ENCODE data around the gene PCDHA9.
"Not testable (repeated sequence)": the region's sequence is repeated elsewhere in the genome, so short reads cannot be mapped to it uniquely, and the experiment has no call there.

Gene PCDHA9

DNA sequence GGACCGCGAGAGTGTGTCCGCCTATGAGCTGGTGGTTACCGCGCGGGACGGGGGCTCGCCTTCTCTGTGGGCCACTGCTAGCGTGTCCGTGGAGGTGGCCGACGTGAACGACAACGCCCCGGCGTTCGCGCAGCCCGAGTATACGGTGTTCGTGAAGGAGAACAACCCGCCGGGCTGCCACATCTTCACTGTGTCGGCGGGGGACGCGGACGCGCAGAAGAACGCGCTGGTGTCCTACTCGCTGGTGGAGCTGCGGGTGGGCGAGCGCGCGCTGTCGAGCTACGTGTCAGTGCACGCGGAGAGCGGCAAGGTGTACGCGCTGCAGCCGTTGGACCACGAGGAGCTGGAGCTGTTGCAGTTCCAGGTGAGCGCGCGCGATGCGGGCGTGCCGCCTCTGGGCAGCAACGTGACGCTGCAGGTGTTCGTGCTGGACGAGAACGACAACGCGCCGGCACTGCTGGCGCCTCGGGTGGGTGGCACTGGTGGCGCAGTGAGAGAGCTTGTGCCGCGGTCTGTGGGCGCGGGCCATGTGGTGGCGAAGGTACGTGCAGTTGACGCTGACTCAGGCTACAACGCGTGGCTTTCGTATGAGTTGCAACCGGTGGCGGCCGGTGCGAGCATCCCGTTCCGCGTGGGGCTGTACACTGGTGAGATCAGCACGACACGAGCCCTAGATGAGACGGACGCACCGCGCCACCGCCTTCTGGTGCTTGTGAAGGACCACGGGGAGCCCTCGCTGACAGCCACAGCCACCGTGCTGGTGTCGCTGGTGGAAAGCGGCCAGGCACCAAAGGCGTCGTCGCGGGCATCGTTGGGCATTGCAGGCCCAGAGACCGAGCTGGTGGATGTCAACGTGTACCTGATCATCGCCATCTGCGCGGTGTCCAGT lies 12.3 kb upstream of the PCDHA9 start:
- no peak for DNase-seq

DNA sequence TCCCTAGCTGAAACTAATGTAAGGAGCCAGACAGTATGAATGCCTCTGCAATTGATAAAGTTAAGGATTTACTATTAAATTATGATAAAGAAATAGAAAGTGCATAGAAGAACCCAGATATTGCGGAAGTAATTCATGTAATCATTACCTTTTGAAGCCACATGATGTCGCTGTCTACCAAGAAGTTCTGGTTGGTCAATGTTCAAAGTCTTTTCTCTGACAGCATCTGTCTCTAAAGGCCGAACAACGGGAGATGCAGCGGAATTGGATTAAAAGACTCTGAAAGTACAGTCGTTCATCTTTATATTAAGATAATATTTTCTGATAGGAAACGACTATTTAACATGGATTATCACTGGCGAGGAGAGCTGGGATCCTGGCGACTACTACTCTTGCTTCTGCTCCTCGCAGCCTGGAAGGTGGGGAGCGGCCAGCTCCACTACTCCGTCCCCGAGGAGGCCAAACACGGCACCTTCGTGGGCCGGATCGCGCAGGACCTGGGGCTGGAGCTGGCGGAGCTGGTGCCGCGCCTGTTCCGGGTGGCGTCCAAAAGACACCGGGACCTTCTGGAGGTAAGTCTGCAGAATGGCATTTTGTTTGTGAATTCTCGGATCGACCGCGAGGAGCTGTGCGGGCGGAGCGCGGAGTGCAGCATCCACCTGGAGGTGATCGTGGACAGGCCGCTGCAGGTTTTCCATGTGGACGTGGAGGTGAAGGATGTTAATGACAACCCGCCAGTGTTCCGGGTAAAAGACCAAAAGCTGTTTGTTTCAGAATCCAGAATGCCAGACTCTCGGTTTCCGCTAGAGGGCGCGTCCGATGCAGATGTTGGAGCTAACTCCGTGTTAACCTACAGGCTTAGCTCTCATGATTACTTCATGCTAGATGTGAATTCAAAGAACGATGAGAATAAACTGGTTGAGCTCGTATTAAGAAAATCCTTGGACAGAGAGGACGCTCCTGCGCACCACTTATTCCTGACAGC lies 6.9 kb upstream of the PCDHA9 start, which contains the start of gene PCDHA8:
Gene PCDHA8, plus strand, starts transcription at position 210 of the 985 bp plus-strand sequence. Its CDS starts 135 bp downstream, at position 345.
- no peak for DNase-seq

DNA sequence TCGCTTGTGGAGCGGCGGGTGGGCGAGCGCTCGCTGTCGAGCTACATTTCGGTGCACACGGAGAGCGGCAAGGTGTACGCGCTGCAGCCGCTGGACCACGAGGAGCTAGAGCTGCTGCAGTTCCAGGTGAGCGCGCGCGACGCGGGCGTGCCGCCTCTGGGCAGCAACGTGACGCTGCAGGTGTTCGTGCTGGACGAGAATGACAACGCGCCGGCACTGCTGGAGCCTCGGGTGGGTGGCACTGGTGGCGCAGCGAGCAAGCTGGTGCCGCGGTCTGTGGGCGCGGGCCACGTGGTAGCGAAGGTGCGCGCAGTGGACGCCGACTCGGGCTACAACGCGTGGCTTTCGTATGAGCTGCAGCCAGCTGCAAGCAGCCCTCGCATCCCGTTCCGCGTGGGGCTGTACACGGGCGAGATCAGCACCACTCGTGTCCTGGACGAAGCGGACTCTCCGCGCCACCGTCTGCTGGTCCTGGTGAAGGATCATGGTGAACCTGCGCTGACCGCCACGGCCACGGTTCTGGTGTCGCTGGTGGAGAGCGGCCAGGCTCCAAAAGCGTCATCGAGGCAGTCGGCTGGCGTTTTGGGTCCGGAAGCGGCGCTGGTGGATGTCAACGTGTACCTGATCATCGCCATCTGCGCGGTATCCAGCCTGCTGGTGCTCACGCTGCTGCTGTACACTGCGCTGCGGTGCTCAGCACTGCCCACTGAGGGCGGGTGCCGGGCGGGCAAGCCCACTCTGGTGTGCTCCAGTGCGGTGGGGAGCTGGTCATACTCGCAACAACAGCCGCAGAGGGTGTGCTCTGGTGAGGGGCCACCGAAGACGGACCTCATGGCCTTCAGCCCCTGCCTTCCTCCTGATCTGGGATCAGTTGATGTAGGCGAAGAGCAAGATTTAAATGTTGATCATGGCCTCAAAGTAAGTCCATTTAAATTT lies 5.1 kb upstream of the PCDHA9 start:
- no peak for DNase-seq

DNA sequence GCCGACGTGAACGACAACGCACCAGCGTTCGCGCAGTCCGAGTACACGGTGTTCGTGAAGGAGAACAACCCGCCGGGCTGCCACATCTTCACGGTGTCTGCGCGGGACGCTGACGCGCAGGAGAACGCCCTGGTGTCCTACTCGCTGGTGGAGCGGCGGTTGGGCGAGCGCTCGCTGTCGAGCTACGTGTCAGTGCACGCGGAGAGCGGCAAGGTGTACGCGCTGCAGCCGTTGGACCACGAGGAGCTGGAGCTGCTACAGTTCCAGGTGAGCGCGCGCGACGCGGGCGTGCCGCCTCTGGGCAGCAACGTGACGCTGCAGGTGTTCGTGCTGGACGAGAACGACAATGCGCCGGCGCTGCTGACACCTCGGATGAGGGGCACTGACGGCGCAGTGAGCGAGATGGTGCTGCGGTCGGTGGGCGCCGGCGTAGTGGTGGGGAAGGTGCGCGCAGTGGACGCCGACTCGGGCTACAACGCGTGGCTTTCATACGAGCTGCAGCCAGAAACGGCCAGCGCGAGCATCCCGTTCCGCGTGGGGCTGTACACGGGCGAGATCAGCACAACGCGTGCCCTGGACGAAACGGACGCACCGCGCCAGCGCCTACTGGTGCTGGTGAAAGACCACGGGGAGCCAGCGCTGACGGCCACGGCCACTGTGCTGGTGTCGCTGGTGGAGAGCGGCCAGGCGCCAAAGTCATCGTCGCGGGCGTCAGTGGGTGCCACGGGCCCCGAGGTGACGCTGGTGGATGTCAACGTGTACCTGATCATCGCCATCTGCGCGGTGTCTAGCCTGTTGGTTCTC lies 1.9 kb downstream of the PCDHA9 start:
- DNase-seq = not testable (repeated sequence)

DNA sequence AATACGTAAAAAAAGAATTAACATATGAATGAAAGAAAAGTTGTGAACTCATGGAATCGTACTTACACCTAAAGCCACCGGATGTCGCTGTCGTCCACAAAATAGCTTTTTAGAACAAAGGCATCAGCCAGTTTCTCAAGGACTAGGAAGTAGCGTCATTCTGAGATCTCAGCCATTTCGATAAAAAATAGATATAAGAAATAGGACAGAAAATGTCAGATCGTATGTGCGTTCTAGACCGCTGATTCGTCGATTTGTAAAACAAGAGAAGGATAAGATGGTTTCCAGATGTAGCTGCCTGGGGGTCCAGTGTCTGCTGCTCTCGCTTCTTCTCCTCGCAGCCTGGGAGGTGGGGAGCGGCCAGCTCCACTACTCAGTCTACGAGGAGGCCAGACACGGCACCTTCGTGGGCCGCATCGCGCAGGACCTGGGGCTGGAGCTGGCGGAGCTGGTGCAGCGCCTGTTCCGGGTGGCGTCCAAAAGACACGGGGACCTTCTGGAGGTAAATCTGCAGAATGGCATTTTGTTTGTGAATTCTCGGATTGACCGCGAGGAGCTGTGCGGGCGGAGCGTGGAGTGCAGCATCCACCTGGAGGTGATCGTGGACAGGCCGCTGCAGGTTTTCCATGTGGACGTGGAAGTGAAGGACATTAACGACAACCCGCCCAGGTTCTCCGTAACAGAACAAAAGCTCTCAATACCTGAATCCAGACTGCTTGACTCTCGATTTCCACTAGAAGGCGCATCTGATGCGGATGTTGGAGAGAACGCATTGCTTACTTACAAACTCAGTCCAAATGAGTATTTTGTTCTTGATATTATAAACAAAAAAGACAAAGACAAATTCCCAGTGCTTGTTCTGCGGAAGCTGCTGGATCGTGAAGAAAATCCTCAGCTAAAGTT lies 7.8 kb downstream of the PCDHA9 start, which contains the start of gene PCDHA10:
Gene PCDHA10, plus strand, starts transcription at position 126 of the 903 bp plus-strand sequence. Its CDS starts 152 bp downstream, at position 278.
- no peak for DNase-seq

DNA sequence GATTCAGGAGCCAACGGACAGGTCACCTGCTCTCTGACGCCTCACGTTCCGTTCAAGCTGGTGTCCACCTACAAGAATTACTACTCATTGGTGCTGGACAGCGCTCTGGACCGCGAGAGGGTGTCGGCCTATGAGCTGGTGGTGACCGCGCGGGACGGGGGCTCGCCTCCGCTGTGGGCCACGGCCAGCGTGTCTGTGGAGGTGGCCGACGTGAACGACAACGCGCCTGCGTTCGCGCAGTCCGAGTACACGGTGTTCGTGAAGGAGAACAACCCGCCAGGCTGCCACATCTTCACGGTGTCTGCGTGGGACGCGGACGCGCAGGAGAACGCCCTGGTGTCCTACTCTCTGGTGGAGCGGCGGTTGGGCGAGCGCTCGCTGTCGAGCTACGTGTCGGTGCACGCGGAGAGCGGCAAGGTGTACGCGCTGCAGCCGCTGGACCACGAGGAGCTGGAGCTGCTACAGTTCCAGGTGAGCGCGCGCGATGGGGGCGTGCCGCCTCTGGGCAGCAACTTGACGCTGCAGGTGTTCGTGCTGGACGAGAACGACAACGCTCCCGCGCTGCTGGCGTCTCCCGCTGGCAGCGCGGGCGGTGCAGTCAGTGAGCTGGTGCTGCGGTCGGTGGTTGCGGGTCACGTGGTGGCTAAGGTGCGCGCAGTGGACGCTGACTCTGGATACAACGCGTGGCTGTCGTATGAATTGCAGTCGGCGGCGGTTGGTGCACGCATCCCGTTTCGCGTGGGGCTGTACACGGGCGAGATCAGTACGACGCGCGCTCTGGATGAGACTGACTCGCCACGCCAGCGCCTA lies 9.2 kb downstream of the PCDHA9 start:
- DNase-seq = no peak

DNA sequence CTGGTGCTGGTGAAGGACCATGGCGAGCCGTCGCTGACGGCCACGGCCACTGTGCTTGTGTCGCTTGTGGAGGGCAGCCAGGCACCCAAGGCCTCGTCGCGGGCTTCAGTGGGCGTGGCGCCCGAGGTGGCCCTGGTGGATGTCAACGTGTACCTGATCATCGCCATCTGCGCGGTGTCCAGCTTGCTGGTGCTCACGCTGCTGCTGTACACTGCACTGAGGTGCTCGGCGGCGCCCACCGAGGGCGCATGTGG lies 9.7 kb downstream of the PCDHA9 start:
- DNase-seq = no peak

DNA sequence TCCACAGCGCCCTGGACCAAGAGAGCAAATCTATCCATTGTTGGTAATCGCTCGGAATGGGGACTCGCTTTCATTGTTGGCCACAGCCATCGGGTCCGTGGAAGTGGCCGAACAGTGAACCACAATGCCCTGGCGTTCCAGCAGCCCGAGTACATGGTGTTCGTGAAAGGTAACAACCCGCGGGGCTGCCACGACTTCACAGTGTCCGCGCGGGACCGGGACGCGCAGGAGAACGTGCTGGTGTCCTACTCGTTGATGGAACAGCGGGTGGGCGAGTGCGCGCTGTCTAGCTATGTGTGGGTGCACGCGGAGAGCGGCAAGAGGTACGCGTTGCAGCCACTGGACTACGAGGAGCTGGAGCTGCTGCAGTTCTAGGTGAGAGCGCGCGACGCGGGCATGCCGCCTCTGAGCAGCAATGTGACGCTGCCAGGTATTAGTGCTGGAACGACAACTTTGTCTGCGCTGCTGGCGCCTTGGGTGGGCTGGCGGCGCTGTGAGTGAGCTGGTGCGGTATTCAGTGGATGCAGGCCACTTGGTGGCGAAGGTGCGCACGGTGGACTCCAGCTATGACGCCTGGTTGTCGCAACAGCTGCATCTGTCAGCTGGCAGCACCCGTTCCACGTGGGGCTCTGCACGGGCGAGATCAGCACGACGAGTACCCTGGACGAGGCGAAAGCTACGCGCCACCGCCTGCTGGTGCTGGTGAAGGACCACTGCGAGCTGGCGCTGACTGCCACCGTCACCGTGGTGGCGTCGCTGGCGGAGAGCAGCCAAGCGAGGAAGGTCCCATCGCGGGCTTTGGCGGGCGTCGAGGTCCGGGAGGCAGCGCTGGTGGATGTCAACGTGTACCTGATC lies 14.5 kb downstream of the PCDHA9 start:
- no peak for DNase-seq

DNA sequence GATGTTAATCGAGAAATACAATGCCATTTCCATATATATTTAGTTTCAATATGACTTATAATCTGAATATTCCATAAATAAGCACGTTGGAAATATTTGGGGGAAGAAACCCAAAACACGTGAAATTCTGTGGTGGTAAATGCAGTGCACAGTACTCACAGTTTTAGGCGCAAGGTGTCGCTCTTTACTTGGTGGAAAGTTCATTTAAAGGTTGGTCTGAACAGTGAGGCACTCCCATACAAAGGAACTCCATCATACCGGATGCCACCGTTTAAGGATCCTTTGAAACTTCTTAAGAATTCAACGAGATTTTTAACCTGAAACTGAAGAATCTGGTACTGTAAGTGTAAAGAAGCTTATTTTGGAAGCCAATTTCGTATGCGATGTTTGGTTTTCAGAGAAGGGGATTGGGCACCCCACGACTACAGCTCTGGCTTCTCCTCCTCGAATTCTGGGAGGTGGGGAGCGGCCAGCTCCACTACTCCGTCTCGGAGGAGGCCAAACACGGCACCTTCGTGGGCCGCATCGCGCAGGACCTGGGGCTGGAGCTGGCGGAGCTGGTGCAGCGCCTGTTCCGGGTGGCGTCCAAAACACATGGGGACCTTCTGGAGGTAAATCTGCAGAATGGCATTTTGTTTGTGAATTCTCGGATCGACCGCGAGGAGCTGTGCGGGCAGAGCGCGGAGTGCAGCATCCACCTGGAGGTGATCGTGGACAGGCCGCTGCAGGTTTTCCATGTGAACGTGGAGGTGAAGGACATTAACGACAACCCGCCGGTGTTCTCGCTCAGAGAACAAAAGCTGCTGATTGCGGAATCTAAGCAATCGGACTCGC lies 20.8 kb downstream of the PCDHA9 start, which contains the start of gene PCDHA11:
Gene PCDHA11, plus strand, starts transcription at position 237 of the 834 bp plus-strand sequence. Its CDS starts 147 bp downstream, at position 384.
- no peak for DNase-seq

DNA sequence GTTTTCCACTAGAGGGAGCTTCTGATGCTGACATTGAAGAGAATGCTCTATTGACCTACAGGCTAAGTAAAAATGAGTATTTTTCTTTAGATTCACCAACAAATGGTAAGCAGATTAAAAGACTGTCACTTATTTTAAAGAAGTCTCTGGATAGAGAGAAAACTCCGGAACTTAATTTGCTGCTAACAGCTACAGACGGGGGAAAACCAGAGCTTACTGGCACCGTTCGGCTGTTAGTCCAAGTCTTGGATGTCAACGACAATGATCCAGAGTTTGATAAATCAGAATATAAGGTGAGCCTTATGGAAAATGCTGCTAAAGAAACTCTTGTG lies 21.3 kb downstream of the PCDHA9 start:
- DNase-seq = no peak

DNA sequence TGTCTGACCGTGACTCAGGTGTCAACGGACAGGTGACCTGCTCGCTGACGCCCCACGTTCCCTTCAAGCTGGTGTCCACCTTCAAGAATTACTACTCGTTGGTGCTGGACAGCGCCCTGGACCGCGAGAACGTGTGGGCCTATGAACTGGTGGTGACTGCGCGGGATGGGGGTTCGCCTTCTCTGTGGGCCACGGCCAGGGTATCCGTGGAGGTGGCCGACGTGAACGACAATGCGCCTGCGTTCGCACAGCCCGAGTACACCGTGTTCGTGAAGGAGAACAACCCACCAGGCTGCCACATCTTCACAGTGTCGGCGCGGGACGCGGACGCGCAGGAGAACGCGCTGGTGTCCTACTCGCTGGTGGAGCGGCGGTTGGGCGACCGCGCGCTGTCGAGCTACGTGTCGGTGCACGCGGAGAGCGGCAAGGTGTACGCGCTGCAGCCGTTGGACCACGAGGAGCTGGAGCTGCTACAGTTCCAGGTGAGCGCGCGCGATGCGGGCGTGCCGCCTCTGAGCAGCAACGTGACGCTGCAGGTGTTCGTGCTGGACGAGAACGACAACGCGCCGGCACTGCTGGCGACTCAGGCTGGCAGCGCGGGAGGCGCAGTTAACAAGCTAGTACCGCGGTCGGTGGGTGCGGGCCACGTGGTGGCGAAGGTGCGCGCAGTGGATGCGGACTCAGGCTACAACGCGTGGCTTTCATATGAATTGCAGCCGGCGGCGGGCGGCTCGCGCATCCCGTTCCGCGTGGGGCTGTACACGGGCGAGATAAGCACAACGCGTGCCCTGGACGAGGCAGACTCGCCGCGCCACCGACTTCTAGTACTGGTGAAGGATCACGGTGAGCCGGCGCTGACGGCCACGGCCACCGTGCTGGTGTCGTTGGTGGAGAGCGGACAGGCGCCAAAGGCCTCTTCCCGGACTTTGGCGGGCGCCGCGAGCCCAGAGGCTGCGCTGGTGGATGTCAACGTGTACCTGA lies 22.3 kb downstream of the PCDHA9 start:
- no peak for DNase-seq

DNA sequence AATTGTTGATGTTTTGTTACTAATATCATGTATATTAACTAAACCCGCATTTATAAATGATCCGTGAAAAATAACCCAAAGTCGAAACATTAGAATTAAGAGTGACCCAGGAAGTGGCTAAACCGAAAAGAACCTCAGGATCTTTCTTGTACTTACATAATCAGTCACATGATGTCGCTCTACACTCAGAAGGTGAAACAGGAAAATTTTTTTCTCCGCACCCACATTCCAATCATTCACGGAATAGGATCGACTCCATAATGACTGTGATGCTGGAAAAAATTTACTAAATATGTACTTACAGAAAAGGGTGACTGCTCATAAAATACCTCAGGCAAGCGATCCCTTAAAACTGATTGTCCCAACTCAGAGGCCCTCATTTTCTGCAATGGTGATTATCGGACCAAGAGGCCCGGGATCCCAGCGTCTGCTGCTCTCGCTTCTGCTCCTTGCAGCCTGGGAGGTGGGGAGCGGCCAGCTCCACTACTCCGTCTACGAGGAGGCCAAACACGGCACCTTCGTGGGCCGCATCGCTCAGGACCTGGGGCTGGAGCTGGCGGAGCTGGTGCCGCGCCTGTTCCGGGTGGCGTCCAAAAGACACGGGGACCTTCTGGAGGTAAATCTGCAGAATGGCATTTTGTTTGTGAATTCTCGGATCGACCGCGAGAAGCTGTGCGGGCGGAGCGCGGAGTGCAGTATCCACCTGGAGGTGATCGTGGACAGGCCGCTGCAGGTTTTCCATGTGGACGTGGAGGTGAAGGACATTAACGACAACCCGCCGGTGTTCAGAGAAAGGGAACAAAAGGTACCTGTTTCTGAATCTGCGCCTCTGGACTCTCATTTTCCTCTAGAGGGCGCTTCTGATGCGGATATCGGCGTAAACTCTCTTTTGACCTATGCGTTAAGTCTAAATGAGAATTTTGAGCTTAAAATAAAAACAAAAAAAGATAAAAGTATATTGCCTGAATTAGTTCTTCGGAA lies 27.2 kb downstream of the PCDHA9 start, which contains the start of gene PCDHA12:
Gene PCDHA12, plus strand, starts transcription at position 224 of the 981 bp plus-strand sequence. Its CDS starts 165 bp downstream, at position 389.
- no peak for DNase-seq

DNA sequence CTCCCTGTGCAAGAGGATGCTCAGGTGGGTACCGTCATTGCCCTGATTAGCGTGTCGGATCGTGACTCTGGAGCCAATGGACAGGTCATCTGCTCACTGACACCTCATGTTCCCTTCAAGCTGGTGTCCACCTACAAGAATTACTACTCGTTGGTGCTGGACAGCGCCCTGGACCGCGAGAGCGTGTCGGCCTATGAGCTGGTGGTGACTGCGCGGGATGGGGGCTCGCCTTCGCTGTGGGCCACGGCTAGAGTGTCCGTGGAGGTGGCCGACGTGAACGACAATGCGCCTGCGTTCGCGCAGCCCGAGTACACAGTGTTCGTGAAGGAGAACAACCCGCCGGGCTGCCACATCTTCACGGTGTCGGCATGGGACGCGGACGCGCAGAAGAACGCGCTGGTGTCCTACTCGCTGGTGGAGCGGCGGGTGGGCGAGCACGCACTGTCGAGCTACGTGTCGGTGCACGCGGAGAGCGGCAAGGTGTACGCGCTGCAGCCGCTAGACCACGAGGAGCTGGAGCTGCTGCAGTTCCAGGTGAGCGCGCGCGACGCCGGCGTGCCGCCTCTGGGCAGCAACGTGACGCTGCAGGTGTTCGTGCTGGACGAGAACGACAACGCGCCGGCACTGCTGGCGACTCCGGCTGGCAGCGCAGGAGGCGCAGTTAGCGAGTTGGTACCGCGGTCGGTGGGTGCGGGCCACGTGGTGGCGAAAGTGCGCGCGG lies 28.5 kb downstream of the PCDHA9 start:
- DNase-seq = not testable (repeated sequence)

DNA sequence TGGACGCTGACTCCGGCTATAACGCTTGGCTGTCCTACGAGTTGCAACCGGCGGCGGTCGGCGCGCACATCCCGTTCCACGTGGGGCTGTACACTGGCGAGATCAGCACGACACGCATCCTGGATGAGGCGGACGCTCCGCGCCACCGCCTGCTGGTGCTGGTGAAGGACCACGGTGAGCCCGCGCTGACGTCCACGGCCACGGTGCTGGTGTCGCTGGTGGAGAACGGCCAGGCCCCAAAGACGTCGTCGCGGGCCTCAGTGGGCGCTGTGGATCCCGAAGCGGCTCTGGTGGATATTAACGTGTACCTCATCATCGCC lies 29.0 kb downstream of the PCDHA9 start:
- DNase-seq = no peak
